ENCODE results near the gene ABL2. TPM values are rescaled to one million over a fixed set of nuclear protein-coding genes. Genes with fewer than 3 reads are reported as not detected.

The ABL2 gene
- total RNA-seq, 1 experiment from 2014 or later: 29.3 TPM

GRCh38 chr1:179061360-179062282 is 167.9 kb downstream of the ABL2 start:
- DNase-seq (ENCODE audit: extremely low read depth, low read depth): peak; percentile 33

GRCh38 chr1:179058487-179059483 is 170.7 kb downstream of the ABL2 start:
- DNase-seq (ENCODE audit: extremely low read depth, low read depth): peak; percentile 58

GRCh38 chr1:179055937-179056336 is 173.5 kb downstream of the ABL2 start:
- DNase-seq (ENCODE audit: extremely low read depth, low read depth): no peak

GRCh38 chr1:179053486-179053885 is 176.0 kb downstream of the ABL2 start:
- DNase-seq (ENCODE audit: extremely low read depth, low read depth): no peak

- DNase-seq (ENCODE audit: extremely low read depth, low read depth): no peak
Measured at GRCh38 chr1:179052776-179053175, 176.7 kb downstream of the ABL2 start.

Small RNA genes within 50 kb of the gene (small RNA-seq; reads per million reads assigned to genes)
- gene AL512326.2: 0 reads per million in 2 experiments
- gene AL512326.3: 0 reads per million in 2 experiments
- 0 reads per million in 2 experiments for gene EIF4A1P11
- 0 reads per million in 2 experiments for gene RF00272

Other genes with a start within 250 kb of the ABL2 start
- gene FAM20B, start 203.8 kb downstream of the ABL2 start, total RNA-seq (2014; rRNA removed; shearing (Covaris generic)): 77.8 and 90.5 TPM in 2 replicates
- gene TOR3A, start 147.6 kb downstream of the ABL2 start, total RNA-seq (2014; rRNA removed; shearing (Covaris generic)): 82.1 and 98.0 TPM in 2 replicates
- 14.4 and 22.8 TPM in 2 replicates for gene SOAT1, start 64.1 kb upstream of the ABL2 start, total RNA-seq (2014; rRNA removed; shearing (Covaris generic))
- not detected in 2 replicates for gene AXDND1, start 136.3 kb upstream of the ABL2 start, total RNA-seq (2014; rRNA removed; shearing (Covaris generic))

Data from NCI-H460 (cell line).